Amygdala (tissue), 56 donors: ENCODE data around the gene ZNF423.

Experiments
- DNase-seq, 56 donors: peaks; one replicate each; lab custom pipeline; 2025; lab: John Stamatoyannopoulos, UW

Gene ZNF423

DNA sequence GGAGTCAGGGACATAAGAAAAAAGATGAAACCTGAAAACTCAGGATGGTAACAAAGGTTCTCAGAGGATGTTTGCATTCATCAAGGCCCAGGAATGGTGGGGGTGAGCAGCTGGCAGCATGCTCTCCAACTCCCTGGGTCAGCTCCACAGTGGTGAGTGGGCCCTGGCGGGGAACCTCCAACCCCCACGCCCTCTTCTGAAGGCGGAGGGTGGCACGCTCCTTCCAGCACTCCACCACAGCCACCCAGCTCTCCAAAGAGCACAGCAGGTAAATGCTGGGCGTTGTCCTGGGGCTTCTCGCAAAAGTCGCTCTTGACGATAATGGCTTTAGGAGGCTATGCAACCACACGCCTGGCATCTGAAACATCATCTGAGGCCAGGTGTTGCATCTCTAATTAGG is 308.5 kb downstream of the ZNF423 start:
- no peak for DNase-seq

DNA sequence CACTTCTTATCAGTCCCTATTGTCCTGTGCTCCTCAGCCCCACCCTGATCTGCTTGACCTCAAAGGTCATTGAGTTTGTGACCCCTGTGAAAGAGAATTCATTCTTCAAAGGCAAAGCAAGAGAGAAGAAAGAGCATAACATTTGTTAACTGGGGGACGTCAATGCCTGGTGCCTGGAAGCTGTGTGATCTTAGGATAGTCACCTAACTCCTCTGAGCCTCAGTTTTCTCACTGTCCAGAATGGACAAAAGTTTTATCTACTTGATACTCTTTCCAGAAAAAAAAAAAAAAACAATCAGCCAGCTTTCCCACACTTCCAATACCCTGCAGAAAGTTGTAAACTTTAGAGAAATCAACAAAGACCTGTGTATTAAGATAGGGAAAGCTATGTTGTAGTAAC is 309.2 kb downstream of the ZNF423 start:
- DNase-seq, result no peak

DNA sequence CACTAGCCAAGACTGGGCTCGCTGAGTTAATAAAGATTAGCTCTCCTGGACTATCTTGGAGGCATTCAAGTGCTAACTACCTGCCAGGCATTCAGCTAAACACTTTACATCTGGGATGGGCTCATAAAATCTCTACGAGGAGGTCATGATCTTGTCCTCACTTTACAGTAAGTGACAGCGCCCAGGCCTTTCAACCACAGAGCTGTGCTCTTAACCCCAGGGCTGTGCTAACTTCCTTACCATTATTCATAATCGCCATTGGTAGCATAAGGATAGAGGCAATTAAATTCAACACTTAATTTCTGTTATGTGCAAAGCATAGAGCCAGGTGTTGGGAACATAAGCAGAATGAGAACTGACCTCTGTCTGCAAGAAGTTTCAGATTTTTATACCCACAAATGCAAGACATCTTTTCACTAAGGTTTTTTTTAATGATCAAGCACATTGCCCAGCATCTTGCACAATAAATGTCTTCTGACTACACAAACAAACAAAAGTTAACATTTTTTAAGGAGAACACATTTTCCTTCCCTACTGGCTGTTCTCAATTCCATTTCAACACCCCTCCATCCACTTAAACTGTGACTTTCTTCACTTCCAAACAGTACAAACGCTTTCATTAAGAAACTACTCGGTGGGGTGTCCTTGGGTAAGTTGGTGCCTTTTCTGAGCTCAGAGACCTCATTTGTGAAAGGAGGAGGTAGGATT is 310.0 kb downstream of the ZNF423 start:
- no peak for DNase-seq

DNA sequence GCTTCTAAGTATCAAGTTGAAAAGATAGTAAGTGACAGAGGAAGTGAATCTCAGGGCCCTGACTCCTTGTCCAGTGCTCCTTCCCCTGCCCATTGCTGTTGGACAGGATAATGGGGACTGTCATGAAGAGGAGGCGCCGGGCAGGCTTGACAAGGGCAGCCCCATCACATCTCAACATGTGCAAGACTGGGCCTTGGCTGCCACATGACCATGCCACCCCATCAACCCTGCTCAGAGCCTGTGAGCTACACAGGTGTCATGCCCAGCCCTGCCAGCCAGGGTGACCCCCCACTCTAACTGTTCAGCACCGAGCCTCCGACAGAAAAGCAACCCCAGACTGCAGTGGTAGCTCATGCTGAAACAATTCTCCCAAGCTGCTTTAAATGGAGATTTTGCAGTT is 310.7 kb downstream of the ZNF423 start:
- no peak for DNase-seq

DNA sequence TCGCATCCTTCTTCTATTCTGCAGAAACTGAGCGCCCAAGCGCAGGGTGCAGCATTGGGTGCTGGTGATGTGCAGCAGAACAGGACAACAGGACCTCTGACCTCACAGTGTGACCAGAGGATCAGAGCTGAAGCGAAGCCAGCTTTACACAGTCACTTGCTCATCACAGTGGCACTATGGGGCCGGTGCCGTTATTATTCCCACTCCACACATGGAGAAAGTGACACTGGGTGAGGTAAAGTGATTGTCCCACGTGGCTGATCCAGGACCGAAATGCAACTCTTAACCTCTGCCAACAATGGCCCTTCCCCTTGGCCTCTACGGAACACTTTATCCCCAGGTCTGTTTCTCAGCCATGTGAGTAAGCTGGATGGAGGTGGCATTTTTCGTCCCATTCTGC is 311.1 kb downstream of the ZNF423 start:
- DNase-seq, result no peak

DNA sequence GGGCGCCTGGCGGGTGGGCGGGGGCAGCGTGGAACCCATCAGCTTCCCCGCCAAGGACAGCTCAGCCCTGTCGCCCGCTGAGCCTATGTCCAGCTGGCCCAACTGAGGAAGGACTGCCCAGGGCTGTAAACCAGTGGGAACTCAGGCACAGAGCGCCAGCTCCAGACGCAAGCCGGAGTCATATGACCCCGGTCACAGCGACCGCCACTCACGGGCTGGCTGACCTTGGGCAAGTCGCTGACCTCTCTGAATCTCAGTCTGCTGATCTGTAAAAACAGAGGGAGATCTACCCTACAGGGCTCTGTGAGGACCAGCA is 312.3 kb downstream of the ZNF423 start:
- DNase-seq, result peak in 2 of 56 donors; percentile 24 to 45

DNA sequence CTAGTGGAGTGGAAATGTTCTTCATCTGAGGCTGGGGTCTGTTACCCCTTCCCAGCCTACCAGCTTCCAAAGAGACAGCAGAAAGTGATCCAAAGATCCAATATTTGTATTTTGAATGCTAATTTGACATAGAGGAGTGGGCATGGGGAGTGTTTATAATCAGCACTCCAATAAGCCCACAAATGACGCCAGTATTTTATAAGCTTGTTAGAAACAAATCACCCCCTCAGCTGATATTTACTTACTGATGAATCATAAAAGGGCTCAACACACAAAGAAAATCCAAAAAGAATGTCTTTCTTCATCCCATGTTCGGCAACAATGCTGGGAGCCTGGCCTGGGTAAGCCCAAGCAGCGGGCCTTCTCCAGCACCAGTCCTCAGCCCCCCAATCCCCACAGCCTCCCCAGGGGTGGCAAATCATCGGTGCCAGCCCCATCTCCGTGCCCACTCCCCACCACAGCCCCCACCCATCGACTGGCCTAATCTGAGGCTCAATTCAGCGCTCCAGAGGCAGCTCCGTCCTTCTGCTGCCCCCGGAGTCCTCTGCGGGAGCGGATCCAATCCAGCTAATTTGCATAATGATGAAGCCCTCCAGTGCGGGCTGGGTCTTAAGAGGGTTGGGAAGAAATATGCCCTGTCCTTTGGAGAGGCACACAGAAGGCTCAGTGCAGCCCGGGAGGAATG is 312.8 kb downstream of the ZNF423 start:
- peak in 1 of 56 donors; percentile 9 for DNase-seq

DNA sequence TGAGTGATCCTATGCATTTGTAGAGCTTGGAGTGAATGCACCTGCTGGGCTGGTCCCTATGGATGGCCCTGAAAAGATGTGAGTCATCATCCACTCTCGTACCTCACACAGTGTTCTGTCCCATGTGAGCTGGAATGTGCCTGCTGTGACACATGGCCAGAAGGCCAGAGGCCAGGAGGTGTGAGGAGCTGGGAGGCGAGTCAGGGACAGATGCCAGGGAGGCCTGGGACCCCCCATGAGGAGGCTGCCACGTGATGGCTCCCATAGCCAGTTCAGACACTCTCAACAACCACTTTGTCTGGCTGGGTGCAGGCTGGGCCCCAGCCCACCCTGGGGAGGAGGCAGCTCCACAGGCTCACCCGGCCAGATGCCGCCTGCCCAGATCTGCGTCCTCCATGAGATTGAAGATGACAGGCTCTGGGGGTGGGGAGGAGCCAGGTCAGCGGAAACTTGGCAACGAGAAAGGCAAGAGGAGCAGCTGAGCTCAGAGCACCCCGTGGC is 313.5 kb downstream of the ZNF423 start:
- DNase-seq, result peak in 2 of 56 donors; percentile 38 to 59

DNA sequence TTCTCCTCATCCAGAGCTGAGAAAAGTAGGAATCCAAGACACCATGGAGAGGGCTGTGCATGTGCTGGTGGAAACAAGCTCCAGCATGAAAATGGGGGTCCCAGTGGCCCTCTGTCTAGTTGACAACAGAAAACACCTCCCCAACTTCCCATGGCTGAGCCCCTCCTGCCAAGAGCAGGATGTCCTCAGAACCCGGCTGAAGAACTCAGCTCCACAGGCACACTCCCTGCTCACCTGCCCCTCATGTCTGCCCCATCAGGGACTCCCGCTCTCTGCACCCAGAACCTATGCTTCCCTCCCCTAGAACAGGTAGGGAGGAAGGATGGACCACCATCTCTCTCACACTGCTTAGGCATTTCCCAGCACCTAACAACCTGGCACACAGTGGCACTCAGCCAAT is 315.1 kb downstream of the ZNF423 start:
- DNase-seq, result no peak

DNA sequence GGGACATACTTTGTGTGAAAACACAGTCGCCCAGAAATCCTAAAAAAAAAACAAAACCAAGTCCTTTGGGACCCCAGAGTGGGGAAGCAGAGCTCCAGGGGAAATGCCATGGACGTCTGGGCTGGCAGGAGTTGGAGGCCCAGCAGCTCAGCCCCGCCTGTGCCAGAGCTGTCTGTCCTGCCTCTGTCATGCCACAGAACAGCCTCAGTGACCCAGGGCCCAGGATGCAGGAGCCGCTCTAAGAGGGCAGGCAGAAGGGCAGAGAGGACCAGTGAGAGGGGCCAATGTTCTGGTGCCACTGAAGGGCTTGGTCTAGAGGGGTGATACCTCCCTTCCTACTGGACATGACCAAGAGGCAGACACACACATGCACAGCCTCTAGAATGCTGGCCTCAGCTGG is 316.2 kb downstream of the ZNF423 start:
- no peak for DNase-seq

DNA sequence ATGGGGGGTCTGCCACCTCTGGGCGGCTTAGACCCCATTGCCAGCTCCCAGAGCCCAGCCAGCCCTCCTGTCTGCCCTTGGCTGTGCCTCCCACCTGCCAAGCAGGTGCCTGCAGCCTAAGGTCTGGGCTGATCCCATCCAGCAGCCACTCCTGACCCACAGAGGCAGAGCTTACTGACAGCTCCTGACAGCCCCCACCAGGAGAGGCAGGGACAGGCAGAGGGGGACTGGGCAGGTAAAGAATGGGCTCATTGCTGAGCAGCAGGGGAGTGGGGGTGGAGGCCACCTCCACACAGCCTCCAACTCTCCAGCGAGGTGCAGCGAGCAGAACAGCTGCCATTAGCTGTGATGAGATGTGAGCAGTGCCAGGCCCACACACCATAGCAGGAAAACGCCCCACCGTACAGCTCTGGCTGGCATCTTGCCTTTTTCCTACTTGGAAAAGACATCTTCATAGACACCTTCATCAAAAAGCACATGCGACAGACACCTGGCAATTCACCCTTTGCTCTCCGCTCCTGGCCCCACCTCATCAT is 317.9 kb downstream of the ZNF423 start:
- DNase-seq, result peak in 2 of 56 donors; percentile 7 to 11

DNA sequence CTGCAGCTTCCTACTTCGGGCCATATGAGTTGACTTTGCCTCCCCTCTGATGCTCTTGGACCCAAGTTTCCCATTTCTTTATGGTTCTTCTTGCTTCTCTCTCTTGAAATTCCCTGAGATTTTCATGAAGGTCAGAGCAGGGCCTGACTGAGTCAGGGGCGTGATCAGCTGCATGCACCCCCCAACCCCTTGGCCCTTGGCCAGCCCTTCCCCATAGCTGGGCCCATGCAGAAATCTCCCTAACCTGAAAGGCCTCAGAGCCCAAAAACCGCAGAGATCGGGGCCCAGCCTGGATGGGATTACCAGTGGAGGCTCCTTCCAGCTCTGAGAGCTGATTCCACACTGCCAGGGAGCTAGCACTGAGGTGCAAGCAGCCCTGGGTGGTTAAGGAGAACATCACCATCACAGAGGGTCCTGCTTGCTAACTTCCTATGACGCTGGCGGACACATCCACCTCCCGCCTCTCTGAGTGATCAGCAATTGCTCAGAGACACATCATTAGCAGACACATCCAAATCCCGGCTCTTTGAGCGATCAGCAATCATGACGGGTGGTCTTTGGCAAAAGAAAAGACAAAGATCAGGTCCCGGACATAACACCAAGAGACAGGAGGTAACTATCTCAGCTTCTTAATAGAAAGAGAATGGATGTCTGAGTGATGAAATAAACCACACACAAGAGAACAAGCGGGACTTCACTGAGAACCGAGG is 320.9 kb downstream of the ZNF423 start:
- DNase-seq, result no peak

DNA sequence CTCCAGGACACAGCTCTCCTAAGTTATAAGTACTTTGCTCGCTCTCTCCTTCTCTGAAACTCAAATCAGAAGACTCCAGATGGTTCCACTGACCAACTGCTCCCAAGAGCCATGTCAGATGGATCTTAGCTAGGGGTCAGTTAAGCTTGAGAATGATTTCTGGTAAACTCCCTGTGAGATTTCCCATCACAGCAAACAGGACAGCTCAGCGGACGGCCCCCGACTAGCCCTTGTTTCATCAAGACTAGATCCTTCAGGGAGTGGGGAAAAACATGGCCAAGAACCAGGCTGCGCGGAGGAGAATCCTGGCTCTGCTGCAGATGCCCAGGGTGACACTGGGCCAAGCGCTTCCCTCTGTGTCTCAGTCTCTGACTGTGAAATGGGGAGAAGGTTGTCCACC is 322.5 kb downstream of the ZNF423 start:
- DNase-seq, result no peak

DNA sequence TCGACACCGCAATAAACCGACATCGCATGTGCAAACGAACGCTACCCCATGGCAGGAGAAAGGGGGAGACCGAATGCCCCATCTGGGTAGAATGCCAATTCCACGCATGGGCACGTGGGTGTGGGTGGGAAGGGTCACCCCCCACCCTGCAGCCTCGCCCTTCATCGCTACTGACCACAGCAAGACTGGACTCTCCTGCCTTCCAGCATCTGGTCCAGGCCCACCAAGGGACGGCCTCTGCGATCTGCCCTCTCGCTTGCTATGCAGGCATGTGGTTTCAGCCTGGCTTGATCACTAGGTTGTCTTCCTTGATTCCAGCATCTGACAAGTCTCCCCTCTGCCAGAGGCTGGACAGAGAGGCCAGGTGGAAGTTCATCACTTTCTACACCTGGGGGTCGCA is 323.0 kb downstream of the ZNF423 start:
- no peak for DNase-seq

DNA sequence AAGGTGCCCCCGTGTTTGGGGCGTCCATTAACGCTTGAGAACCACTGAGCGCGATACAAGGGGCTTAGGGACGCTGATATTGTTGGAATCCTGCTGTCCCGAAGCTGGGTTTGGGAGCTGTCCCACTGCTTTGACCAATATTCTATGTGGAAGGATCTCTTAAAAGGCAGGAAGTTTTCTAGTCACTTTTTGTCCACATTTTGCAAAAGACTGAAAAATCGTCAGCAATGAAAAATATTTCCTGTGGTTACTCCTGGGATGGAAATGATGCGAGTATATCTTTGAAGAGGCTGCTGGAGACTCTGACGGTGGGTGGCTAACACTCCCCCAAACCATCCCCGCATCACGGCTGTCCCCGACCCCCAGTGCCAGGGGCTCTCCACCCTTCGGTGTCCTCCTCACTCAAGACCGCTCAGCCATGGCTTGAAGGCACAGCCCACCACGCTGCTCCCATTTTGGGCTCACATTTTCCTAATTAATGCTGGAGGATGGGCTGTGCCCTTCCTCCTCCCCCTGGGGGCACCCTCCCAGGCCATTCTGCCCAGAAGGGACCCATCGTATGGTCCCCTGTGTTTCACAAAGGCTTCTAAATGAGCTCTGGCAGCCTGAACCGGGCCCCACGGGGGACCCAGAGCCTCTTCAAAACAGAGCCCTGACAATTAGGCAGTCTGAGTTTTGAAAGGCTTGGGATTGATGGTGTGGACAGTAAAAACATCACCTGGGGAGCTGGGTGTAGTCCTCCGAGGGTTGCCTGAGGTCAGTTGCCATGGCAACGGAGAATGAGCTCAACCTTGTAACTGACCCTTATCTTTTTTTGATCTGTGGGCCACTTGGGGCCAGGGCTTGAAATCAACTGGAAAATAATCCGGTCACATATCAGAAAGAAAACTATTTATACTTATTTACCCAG is 323.7 kb downstream of the ZNF423 start:
- DNase-seq, result no peak

DNA sequence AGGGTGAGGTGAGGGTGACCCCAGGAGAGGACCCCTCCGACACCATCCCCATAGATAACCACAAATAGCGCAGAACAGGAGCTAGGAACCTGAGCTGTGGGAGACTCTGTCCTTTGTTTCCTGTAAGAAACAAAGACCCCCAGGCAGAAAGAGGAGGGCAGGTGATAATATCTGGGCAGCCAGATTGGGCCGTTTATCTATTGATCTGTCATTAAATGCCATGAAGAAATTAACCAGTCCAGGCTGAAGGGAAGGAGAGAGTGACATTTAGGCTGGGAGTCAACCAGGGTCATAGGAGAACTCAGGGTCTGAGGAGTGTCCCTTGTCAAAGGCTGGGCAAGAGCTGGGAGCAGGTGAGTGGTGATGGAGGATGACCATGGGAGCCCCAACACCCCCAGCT is 324.5 kb downstream of the ZNF423 start:
- no peak for DNase-seq

DNA sequence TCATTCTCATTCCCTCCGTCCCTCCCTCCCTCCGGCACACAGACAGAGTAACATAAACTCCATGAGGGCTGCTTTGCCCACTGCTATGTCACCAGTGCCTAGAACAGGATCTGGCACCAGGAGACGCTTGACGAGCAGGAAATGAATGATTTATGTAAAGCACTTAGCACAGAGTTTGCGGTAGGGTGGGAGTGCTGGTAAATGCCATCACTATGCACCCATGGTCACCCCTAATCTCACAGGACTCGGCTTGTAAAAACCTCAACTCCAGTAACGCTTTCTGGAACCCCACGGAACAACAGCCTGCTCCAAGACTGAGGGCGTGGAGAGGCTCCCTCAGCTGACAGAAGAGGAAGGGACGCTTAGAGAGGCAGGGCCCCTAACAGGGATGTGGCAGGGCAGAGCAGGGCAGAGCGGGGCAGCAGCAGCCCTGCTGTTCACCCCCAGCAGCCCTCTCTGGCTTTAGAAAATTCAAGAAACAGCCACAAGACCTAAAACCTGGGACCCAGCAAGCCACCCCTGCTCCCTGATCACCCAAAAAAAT is 325.4 kb downstream of the ZNF423 start:
- DNase-seq, result no peak

DNA sequence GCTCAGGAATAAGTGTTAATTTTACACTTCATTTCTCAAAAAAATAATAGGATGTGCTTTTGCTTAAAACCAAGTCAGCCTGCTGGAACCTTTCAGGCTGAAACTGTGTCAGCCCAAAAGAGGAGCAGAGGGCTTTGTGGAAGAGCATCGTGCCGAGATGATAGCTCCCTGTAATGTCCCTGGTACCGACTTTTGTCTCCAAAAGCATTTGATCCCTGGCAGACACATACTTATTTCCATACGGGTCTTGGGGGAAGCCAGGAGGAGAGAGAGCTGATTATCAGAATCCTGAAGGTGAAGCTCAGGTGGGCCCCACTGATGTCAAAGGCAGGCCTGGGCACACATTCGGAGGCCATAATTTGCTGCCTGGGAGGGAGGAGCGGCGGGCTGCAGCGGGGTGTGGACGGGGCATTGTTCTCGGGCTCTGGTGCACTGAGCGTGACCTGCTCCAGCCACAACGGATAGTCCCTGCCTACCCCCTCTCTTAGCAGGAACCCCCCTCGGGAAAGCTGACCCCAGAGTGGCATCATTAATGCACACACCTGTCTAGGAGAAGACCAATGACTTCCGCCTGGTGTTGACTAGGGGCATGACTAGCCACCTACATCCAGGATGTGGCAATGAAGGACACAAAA is 326.4 kb downstream of the ZNF423 start:
- no peak for DNase-seq

DNA sequence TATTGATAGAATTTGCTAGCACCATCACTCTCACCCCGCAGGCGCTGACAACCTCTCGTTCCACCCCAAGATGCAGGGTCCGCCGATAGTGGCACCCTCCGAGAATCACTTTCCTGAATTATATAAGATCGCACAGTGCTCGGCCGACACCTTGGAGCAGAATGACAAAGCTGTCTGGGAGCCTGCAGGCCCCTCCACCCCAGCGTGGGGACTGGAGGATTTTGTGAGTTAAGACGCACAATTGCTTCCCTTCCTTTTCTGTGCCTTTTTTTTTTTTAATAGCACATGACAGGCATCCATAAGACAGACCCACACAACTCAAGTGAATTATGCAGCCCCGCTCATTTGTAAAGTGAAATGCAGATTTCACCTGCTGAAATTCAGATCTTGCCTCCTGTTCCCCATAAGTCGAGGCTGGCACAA is 327.0 kb downstream of the ZNF423 start:
- DNase-seq, result no peak
